Activated CD4-positive, CD25-positive, alpha-beta regulatory T cell treated with anti-CD3 and anti-CD28 coated beads, Interleukin-2, amount 50 U/mL, for 72 hours (primary cell): ENCODE results near the gene NFATC3.

Experiments used
- DNase-seq: peaks from one replicate; pipeline ENCODE4 v3.0.0; 2021

NFATC3 gene

GRCh38 chr16:68073902-68074760 lies 11.0 kb upstream of the NFATC3 start:
- no peak for DNase-seq

GRCh38 chr16:68074850-68075555 lies 10.2 kb upstream of the NFATC3 start:
- peak; percentile 65 for DNase-seq

GRCh38 chr16:68075980-68076379 lies 9.2 kb upstream of the NFATC3 start:
- no peak for DNase-seq

GRCh38 chr16:68076560-68076959 lies 8.6 kb upstream of the NFATC3 start:
- no peak for DNase-seq

GRCh38 chr16:68077866-68078700 lies 7.1 kb upstream of the NFATC3 start:
- no peak for DNase-seq

GRCh38 chr16:68078701-68079375 lies 6.3 kb upstream of the NFATC3 start:
- no peak for DNase-seq

- DNase-seq: no peak
Observed at GRCh38 chr16:68079376-68079625, 5.9 kb upstream of the NFATC3 start.

GRCh38 chr16:68079626-68080344 lies 5.4 kb upstream of the NFATC3 start:
- peak; percentile 73 for DNase-seq

- no peak for DNase-seq
Observed at GRCh38 chr16:68081861-68082628, 3.1 kb upstream of the NFATC3 start.

GRCh38 chr16:68082629-68083238 lies 2.4 kb upstream of the NFATC3 start:
- no peak for DNase-seq

GRCh38 chr16:68083239-68083781 lies 1.9 kb upstream of the NFATC3 start:
- DNase-seq: no peak

GRCh38 chr16:68083861-68084503 lies 1.2 kb upstream of the NFATC3 start:
- no peak for DNase-seq

GRCh38 chr16:68084504-68085258 lies 489 bp upstream of the NFATC3 start:
- DNase-seq: peak; percentile 86

- no peak for DNase-seq
Observed at GRCh38 chr16:68086336-68086841, 1.2 kb downstream of the NFATC3 start.

GRCh38 chr16:68086860-68087268 lies 1.7 kb downstream of the NFATC3 start:
- DNase-seq: no peak

GRCh38 chr16:68087688-68088087 lies 2.5 kb downstream of the NFATC3 start:
- no peak for DNase-seq

- no peak for DNase-seq
Observed at GRCh38 chr16:68088130-68088972, 3.2 kb downstream of the NFATC3 start.

GRCh38 chr16:68089067-68089466 lies 3.9 kb downstream of the NFATC3 start:
- no peak for DNase-seq
